ENCODE measurements around the gene RBMS1.

- TF ChIP-seq CTCF (IDR thresholded peaks at IDR 0.05; ENCODE audit: low read length) (no peak), EZH2phosphoT487 (IDR thresholded peaks at IDR 0.05; ENCODE audit: low read length) (no peak)
Observed at GRCh38 chr2:160317181-160318099, 176.2 kb downstream of the RBMS1 start.

Data from MM.1S (cell line).